ENCODE data around the gene ACTL7A.

ACTL7A gene

DNA sequence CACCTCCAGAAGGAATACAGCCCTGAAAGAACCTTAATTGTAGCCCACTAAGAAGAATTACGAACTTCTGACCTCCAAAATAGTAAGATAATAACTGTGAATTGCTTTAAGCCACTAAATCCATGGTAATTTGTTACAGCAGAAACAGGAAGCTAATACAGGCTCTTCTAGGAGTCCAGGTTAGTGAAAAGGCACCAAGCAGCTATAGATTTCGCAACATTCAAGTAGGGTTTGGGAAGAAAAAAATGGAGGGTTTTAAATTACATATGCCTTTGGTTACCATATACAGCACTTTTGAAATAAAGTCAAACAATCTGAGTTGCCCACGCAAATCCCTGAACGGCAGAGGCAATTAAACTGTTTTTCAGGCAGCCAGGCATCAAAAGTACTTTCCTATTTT lies 1.7 kb upstream of the ACTL7A start:
- no peaks in the 10 kb centered on the region for H3K9me3 ChIP-seq (ENCODE audit: control insufficient read depth, insufficient read depth, low read length)
- no peaks in the 10 kb centered on the region for H3K36me3 ChIP-seq (ENCODE audit: control insufficient read depth, insufficient read depth, low read length)
- H3K27me3 ChIP-seq (ENCODE audit: control insufficient read depth, insufficient read depth, low read length) = no peaks in the 10 kb centered on the region
- H3K4me3 ChIP-seq (ENCODE audit: low read length) = no peak overlapping the region
- no peak overlapping the region for H3K27ac ChIP-seq (ENCODE audit: low read length)
- DNase-seq (ENCODE audit: low read depth, low spot score) = no peak
- WGBS (ENCODE audit: insufficient coverage, insufficient read length) = no CpG with 5 or more reads among the region's 4 CpGs
- no peaks in the 10 kb centered on the region for H3K4me1 ChIP-seq (ENCODE audit: control insufficient read depth, insufficient read depth, low read length)

DNA sequence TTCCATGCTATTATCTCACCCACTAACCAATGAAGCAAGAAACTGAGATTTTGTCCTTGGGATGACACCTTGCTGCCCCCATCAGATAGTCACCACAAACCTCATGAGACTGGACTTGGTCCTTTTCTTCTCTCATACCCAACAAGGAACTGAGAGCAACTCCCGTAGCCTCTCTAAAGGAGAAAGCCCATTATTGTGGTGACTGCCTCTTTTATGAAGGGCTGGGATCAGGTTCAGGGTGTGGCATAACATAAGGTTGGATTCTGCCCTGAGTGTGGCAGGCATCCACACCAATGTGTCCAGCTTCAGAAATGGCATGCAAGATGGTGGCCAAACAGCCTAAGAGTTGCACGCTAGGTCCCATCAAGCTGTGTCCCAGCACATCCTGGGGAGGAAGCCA lies 1.3 kb upstream of the ACTL7A start:
- no CpG with 5 or more reads among the region's 2 CpGs for WGBS (ENCODE audit: insufficient coverage, insufficient read length)
- no peaks in the 10 kb centered on the region for H3K9me3 ChIP-seq (ENCODE audit: control insufficient read depth, insufficient read depth, low read length)
- H3K4me1 ChIP-seq (ENCODE audit: control insufficient read depth, insufficient read depth, low read length) = no peaks in the 10 kb centered on the region
- no peak for DNase-seq (ENCODE audit: low read depth, low spot score)
- H3K4me3 ChIP-seq (ENCODE audit: low read length) = no peak overlapping the region
- H3K36me3 ChIP-seq (ENCODE audit: control insufficient read depth, insufficient read depth, low read length) = no peaks in the 10 kb centered on the region
- no peaks in the 10 kb centered on the region for H3K27me3 ChIP-seq (ENCODE audit: control insufficient read depth, insufficient read depth, low read length)
- H3K27ac ChIP-seq (ENCODE audit: low read length) = no peak overlapping the region

DNA sequence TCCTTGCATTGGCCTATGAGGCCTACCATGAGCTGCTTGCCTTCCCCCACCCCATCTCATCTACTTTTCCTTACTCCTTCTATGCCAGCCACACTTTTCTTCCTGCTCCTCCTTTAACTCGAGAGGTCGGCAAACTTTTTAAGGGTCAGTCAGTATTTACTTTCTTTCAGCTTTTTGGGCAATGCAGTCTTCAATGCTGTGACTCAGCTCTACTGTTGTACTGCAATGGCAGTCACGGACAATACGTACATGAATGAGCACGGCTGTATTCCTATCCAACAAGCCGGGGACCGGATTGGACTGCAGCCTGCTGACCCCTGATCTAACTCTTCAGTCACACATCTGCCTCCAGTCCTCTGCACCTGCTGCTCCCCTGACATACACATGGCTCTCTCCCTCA lies 602 bp upstream of the ACTL7A start:
- Histone ChIP-seq H3K4me3 (ENCODE audit: low read length) (no peak overlapping the region), H3K27ac (ENCODE audit: low read length) (no peak overlapping the region), H3K9me3 (ENCODE audit: control insufficient read depth, insufficient read depth, low read length) (no peaks in the 10 kb centered on the region), H3K36me3 (ENCODE audit: control insufficient read depth, insufficient read depth, low read length) (no peaks in the 10 kb centered on the region), H3K4me1 (ENCODE audit: control insufficient read depth, insufficient read depth, low read length) (no peaks in the 10 kb centered on the region), H3K27me3 (ENCODE audit: control insufficient read depth, insufficient read depth, low read length) (no peaks in the 10 kb centered on the region)
- WGBS (ENCODE audit: insufficient coverage, insufficient read length) = no CpG with 5 or more reads among the region's 7 CpGs
- no peak for DNase-seq (ENCODE audit: low read depth, low spot score)

DNA sequence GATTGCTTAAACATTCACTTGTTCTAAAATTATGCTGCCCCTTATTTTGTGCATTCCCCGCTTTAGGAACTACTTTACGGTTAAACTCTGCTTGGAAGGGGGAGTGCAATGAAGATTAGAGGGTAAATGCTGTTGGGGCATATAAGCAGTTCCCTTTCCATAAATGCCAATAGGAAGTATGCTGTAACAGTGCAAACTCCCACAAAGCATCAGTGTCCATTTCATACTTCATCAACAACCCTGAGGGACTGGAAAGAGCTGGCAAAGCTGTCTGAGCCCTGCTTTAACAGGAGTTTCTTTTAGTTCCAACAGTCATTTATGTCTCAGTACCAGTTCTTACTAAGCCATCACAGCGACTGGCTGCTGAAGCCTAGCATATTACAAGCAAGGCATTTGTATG lies 1.8 kb downstream of the ACTL7A start:
- no peak overlapping the region for H3K4me3 ChIP-seq (ENCODE audit: low read length)
- no peaks in the 10 kb centered on the region for H3K36me3 ChIP-seq (ENCODE audit: control insufficient read depth, insufficient read depth, low read length)
- H3K27me3 ChIP-seq (ENCODE audit: control insufficient read depth, insufficient read depth, low read length) = no peaks in the 10 kb centered on the region
- DNase-seq (ENCODE audit: low read depth, low spot score) = no peak
- WGBS (ENCODE audit: insufficient coverage, insufficient read length) = no CpG with 5 or more reads among the region's 3 CpGs
- H3K4me1 ChIP-seq (ENCODE audit: control insufficient read depth, insufficient read depth, low read length) = no peaks in the 10 kb centered on the region
- H3K27ac ChIP-seq (ENCODE audit: low read length) = no peak overlapping the region
- no peaks in the 10 kb centered on the region for H3K9me3 ChIP-seq (ENCODE audit: control insufficient read depth, insufficient read depth, low read length)

DNA sequence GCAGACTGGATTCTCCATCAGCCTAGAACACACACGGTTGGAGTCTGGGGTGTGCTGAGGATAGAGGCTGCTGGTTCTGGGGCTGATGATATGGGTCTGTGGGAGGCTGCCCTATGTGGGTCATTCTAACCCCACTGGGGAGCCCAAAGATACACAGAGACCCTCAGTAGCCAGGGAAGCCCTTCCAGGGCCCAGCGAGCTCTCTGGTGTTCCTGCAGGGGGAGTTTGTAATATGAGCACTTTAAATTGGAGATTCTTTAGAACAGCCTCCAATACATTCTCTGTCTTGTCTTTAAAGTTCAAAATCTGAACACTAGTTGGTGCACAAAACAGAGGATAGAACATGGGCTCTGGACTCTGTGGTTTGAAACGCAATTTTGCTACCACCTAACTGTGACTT lies 2.4 kb downstream of the ACTL7A start:
- Histone ChIP-seq H3K4me1 (ENCODE audit: control insufficient read depth, insufficient read depth, low read length) (no peaks in the 10 kb centered on the region), H3K27ac (ENCODE audit: low read length) (no peak overlapping the region), H3K4me3 (ENCODE audit: low read length) (no peak overlapping the region), H3K36me3 (ENCODE audit: control insufficient read depth, insufficient read depth, low read length) (0 out of 2 replicates have a peak, but pooled peaks cover 3% of the 10 kb centered on the region), H3K9me3 (ENCODE audit: control insufficient read depth, insufficient read depth, low read length) (no peaks in the 10 kb centered on the region), H3K27me3 (ENCODE audit: control insufficient read depth, insufficient read depth, low read length) (no peaks in the 10 kb centered on the region)
- WGBS (ENCODE audit: insufficient coverage, insufficient read length) = no CpG with 5 or more reads among the region's 3 CpGs
- no peak for DNase-seq (ENCODE audit: low read depth, low spot score)

DNA sequence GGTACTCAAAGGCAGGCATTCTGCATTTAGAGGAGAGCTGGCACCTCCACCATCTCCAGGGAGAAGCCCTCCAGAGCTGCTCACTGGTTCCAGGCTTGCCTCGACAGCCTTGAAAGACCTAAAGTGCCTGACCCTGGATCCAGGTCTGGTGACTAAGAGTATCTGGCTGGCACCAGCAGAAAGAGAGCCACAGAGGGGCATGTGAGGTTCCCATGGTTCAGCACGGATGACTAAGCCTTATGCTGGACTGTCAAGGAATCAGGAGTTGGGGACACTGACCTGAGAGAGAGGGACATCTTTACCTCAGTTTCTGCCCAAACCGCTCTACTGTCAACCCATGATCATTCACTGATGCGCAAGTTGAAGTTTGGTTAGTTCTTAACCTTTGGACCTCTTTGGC lies 3.0 kb downstream of the ACTL7A start:
- 0 out of 2 replicates have a peak, but pooled peaks cover 3% of the 10 kb centered on the region for H3K36me3 ChIP-seq (ENCODE audit: control insufficient read depth, insufficient read depth, low read length)
- WGBS (ENCODE audit: insufficient coverage, insufficient read length) = no CpG with 5 or more reads among the region's 4 CpGs
- H3K9me3 ChIP-seq (ENCODE audit: control insufficient read depth, insufficient read depth, low read length) = no peaks in the 10 kb centered on the region
- no peaks in the 10 kb centered on the region for H3K27me3 ChIP-seq (ENCODE audit: control insufficient read depth, insufficient read depth, low read length)
- no peak for DNase-seq (ENCODE audit: low read depth, low spot score)
- no peak overlapping the region for H3K27ac ChIP-seq (ENCODE audit: low read length)
- no peak overlapping the region for H3K4me3 ChIP-seq (ENCODE audit: low read length)
- H3K4me1 ChIP-seq (ENCODE audit: control insufficient read depth, insufficient read depth, low read length) = no peaks in the 10 kb centered on the region

DNA sequence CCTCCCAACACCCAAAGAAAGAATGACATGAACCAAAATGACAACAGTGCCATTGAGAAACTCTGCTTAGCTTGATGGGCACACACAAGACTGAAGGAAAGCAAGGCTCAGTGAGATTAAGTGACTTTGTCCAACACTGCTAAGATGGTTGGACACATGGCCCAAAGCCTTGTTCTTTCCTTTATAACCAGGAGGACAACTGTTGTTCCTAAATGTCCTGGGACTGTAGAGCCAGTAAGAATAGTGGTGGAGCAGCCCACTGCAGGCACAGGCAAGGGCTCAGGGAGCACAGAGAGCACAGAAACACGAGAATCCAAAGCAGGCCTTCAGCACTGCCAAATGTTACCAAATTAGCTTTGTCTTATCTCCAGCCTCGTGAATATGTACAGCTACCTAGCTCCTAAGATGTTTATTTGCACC lies 3.9 kb downstream of the ACTL7A start:
- H3K9me3 ChIP-seq (ENCODE audit: control insufficient read depth, insufficient read depth, low read length) = no peaks in the 10 kb centered on the region
- H3K36me3 ChIP-seq (ENCODE audit: control insufficient read depth, insufficient read depth, low read length) = 0 out of 2 replicates have a peak, but pooled peaks cover 3% of the 10 kb centered on the region
- no CpG with 5 or more reads among the region's 2 CpGs for WGBS (ENCODE audit: insufficient coverage, insufficient read length)
- H3K4me3 ChIP-seq (ENCODE audit: low read length) = no peak overlapping the region
- no peak overlapping the region for H3K27ac ChIP-seq (ENCODE audit: low read length)
- no peak for DNase-seq (ENCODE audit: low read depth, low spot score)
- H3K4me1 ChIP-seq (ENCODE audit: control insufficient read depth, insufficient read depth, low read length) = no peaks in the 10 kb centered on the region
- no peaks in the 10 kb centered on the region for H3K27me3 ChIP-seq (ENCODE audit: control insufficient read depth, insufficient read depth, low read length)

DNA sequence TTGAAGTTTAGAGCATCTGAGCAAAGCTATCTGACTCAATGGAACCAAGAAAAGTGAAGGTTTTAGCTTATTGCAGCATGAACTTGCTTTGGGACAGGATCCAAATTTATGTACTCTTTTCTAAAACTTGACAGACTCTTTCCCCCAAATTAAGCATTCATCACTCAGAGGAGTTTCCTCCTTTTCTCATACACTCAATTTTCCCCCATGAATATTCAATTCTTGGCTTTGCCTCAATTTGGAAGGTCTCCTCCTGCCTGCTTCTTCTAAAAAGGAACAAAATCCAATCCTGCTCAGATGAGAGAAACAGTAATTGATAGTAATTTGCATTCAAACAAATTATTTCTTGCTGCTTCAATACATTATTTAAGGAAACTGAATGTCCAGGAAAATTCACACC lies 5.0 kb downstream of the ACTL7A start:
- no peaks in the 10 kb centered on the region for H3K4me1 ChIP-seq (ENCODE audit: control insufficient read depth, insufficient read depth, low read length)
- DNase-seq (ENCODE audit: low read depth, low spot score) = no peak
- no peak overlapping the region for H3K27ac ChIP-seq (ENCODE audit: low read length)
- H3K4me3 ChIP-seq (ENCODE audit: low read length) = no peak overlapping the region
- H3K9me3 ChIP-seq (ENCODE audit: control insufficient read depth, insufficient read depth, low read length) = no peaks in the 10 kb centered on the region
- H3K36me3 ChIP-seq (ENCODE audit: control insufficient read depth, insufficient read depth, low read length) = 0 out of 2 replicates have a peak, but pooled peaks cover 3% of the 10 kb centered on the region
- no peaks in the 10 kb centered on the region for H3K27me3 ChIP-seq (ENCODE audit: control insufficient read depth, insufficient read depth, low read length)

DNA sequence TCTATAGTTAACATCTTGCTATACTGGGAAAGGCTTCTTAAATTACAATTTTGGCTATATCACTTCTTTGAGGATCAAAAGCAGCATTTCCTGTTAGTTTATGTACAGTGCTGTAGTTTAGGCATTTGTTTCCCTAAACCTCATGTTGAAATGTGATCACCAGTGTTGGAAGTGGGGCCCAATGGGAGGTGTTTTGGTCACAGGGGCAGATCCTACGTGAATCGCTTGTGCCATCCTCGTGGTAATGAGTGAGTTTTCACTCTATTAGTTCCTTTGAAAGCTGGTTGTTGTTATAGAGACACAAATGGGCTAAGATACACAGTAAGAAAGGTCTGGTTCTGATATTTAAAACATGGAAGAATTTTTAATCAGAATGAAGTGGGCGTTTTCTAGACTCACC lies 5.8 kb downstream of the ACTL7A start:
- DNase-seq (ENCODE audit: low read depth, low spot score) = no peak
- H3K27ac ChIP-seq (ENCODE audit: low read length) = no peak overlapping the region
- H3K9me3 ChIP-seq (ENCODE audit: control insufficient read depth, insufficient read depth, low read length) = no peaks in the 10 kb centered on the region
- H3K4me3 ChIP-seq (ENCODE audit: low read length) = no peak overlapping the region
- no CpG with 5 or more reads among the region's 4 CpGs for WGBS (ENCODE audit: insufficient coverage, insufficient read length)
- 0 out of 2 replicates have a peak, but pooled peaks cover 3% of the 10 kb centered on the region for H3K36me3 ChIP-seq (ENCODE audit: control insufficient read depth, insufficient read depth, low read length)
- H3K27me3 ChIP-seq (ENCODE audit: control insufficient read depth, insufficient read depth, low read length) = no peaks in the 10 kb centered on the region
- H3K4me1 ChIP-seq (ENCODE audit: control insufficient read depth, insufficient read depth, low read length) = no peaks in the 10 kb centered on the region

DNA sequence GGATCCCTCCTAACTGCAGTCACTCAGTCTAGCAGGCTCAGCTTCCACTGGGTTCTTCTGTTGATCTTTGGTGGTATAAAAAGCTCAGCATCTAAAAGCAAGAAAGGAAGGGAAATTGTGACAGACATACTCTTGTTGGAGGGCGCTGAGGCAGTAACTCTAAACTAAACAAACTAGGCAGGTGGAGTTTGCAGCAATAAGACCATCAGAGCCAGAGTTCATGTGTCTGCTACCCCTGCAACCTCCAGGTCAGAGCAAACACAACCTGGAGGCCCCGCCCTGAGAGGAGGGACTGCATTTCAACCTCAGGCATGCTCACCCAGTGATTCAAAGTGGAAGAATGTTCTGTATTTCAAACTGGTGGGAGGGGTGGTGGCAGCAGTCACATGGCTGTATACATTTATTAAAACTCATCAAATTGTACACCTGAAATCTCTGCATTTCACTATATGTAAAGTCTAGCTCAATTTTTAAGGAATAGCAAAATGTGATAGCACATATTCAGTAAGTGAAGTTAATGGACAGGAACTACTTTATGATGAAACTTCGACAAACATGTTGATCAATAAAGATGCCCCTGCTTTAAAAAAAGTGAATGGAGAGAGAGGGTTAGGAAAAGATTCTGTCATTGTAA lies 7.1 kb downstream of the ACTL7A start:
- no peak overlapping the region for H3K27ac ChIP-seq (ENCODE audit: low read length)
- no peak for DNase-seq (ENCODE audit: low read depth, low spot score)
- no CpG with 5 or more reads among the region's 3 CpGs for WGBS (ENCODE audit: insufficient coverage, insufficient read length)

DNA sequence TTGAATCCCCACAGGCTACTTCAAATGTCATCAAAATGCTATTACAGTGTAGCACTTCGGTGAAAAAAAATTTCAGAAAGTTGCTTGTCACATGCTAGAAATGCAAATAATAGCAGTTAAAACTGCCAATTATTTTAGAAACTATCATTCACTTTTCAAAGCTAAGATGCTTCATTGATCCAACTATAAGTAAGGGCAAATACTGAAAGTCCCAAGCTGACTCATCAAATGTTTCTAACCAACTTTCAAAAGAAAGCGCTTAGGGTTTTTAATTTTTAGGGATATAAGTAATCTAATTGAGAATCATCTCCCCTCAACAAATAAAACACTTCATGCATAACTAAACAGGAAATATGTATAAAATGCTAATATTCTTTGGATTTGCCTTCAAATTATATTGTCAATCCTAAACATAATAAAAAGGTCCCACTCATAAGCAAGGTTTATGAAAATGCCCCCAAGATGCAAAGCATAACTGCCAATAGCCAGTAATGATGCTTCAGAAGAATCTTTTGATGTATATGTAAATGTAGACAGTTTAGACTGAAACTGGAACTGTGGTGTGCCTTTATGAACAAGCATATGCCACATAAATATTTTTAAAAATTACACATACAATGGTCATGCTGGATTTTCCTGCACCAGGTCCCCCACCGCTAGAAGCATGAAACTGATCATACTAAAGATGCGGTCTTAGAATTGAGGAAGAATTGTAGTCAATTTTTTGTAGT lies 12.2 kb downstream of the ACTL7A start:
- Histone ChIP-seq H3K4me3 (ENCODE audit: low read length) (no peak overlapping the region), H3K27ac (ENCODE audit: low read length) (no peak overlapping the region), H3K36me3 (ENCODE audit: control insufficient read depth, insufficient read depth, low read length) (peaks cover 6% of the 10 kb centered on the region; the same call in 1 of the 2 replicates), H3K9me3 (ENCODE audit: control insufficient read depth, insufficient read depth, low read length) (no peaks in the 10 kb centered on the region), H3K27me3 (ENCODE audit: control insufficient read depth, insufficient read depth, low read length) (no peaks in the 10 kb centered on the region), H3K4me1 (ENCODE audit: control insufficient read depth, insufficient read depth, low read length) (no peaks in the 10 kb centered on the region)
- DNase-seq (ENCODE audit: low read depth, low spot score) = no peak
- no CpG with 5 or more reads among the region's 4 CpGs for WGBS (ENCODE audit: insufficient coverage, insufficient read length)

More for the DNA sequence above, 7.1 kb downstream of the ACTL7A start:
- Histone ChIP-seq H3K36me3 (ENCODE audit: control insufficient read depth, insufficient read depth, low read length) (0 out of 2 replicates have a peak, but pooled peaks cover 3% of the 10 kb centered on the region), H3K9me3 (ENCODE audit: control insufficient read depth, insufficient read depth, low read length) (no peaks in the 10 kb centered on the region), H3K27me3 (ENCODE audit: control insufficient read depth, insufficient read depth, low read length) (no peaks in the 10 kb centered on the region), H3K4me3 (ENCODE audit: low read length) (no peak overlapping the region), H3K4me1 (ENCODE audit: control insufficient read depth, insufficient read depth, low read length) (no peaks in the 10 kb centered on the region)

Measured in iPS DF 6.9 (cell line).